HG03521 (cell line): ENCODE results near the gene TMCO4.
A peak's percentile ranks its signal among the peaks of the same experiment; 100 is the strongest.

Source experiments
- ATAC-seq: cut with Tn5 transposase; IDR thresholded peaks from one replicate; pipeline ENCODE4 v1.9.1; 2021; ENCODE audit warnings: mild to moderate bottlenecking, moderate library complexity; ENCODE audit not compliant: unreplicated experiment

Gene TMCO4

DNA sequence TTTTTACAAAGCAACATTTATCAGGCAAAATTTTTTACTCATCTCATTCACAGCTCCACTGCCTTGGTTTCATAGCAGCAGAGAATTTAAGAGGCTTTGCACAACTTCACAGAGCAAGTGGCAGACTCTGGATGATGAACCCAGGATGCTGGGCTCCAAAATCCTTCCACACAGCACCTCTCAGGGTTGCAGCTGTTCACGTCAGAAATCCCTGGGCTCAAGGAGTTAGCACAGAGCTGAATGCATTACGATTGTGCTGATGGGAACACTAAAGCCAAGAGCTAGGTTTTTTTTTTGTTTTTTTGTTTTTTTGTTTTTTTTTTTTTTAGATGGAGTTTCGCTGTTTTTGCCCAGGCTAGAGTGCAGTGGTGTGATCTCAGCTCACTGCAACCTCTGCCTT is 137.4 kb downstream of the TMCO4 start:
- no peak for ATAC-seq

DNA sequence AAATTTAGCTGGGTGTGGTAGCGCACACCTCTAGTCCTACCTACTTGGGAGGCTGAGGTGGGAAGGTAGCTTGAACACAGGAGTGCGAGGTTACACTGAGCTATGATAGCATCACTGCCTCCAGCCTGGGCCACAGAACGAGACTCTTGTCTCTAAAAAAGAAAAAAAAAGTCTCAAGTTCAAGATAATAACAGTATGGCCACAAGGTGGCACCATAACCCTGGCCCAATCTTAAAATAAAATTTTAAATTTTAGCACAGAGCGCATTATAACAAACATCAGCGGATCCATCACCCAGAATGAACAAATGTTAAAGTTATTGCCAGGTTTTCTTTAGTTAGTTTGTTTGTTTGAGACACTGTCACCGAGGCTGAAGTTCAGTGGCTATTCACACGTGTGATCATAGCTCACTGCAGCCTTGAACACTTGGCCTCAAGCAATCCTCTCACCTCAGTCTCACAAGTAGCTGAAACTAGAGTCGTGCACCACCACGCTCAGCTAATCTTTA is 137.9 kb downstream of the TMCO4 start:
- ATAC-seq: no peak

DNA sequence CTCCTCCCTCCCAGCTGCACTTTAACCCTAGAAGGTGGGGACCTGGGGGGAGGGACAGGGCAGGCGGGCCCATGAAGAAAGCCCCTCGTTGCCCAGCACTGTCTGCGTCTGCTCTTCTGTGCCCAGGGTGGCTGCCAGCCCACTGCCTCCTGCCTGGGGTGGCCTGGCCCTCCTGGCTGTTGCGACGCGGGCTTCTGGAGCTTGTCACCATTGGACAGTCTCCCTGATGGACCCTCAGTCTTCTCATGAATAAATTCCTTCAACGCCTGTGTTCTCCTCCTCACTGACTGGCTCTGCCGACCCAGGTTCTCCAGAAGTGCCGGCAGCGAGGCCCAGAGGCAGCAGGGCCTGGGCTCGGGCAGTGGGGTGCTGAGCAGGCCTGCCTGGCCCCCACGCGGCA is 141.5 kb downstream of the TMCO4 start:
- no peak for ATAC-seq

DNA sequence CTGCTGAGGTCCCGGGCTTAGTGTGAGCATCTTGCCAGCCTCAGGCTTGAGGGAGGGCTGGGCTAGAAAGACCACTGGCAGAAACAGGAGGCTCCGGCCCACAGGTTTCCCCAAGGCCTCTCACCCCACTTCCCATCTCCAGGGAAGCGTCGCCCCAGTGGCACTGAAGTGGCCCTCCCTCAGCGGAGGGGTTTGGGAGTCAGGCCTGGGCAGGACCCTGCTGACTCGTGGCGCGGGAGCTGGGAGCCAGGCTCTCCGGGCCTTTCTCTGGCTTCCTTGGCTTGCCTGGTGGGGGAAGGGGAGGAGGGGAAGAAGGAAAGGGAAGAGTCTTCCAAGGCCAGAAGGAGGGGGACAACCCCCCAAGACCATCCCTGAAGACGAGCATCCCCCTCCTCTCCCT is 142.2 kb downstream of the TMCO4 start:
- ATAC-seq: no peak

DNA sequence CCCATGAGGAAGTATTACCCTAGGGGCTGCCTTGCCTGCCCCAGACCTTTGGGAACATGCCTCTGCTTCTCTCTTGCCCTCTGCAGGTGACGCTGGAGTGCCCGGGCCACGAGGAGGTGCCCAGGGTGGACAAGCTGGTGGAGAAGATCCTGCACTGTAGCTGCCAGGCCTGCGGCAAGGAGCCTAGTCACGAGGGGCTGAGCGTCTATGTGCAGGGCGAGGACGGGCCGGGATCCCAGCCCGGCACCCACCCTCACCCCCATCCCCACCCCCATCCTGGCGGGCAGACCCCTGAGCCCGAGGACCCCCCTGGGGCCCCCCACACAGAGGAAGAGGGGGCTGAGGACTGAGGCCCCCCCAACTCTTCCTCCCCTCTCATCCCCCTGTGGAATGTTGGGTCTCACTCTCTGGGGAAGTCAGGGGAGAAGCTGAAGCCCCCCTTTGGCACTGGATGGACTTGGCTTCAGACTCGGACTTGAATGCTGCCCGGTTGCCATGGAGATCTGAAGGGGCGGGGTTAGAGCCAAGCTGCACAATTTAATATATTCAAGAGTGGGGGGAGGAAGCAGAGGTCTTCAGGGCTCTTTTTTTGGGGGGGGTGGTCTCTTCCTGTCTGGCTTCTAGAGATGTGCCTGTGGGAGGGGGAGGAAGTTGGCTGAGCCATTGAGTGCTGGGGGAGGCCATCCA is 142.8 kb downstream of the TMCO4 start:
- no peak for ATAC-seq

DNA sequence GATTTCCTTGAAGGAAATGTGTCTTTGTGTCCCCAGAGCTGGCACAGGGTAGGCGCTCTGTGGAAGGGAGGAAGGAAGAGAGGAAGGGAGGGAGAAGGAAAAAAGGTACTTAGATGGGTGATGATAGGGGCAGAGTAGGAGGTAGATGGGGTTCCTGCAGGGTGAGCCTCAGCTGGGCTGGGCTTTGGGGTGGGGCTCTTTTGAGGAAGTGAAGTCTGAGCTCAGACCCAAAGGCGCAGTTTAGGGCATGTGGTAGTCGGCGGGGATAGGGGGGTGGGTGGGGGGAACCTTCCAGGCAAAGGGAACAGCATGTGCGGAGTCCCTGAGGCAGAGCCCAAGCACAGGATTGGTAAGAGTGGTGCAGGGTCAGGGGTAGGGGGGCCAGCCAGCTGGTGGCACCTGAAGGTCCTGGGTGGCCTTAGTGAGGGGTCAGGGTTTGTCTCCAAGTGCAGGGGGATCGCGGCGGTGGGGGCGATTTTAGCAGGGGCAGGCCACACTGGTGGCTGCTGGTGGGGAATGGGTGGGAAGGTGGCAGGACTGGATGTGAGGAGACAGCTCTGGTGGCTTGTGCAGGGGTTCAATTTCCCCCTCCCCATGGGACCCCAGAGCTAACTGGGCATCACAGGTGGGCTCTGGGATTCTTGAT is 143.5 kb downstream of the TMCO4 start:
- ATAC-seq: no peak

DNA sequence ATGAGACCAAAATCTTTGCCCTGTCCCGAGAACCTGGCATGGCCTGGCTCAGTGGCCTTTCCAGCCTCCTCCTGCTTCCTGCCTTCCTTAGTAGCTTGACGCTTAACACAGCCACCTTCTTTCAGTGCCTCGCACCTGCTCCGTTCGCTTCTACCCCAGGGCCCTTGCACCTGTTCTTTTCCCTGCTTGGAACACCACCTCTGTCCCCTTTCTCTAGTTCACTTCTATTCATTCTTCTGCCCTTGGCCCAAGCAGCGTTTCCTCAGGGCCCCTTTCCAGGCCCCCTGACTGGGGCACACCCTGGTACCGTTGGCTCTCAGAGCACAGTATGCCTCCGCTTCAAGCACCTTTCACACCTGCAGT is 144.0 kb downstream of the TMCO4 start:
- ATAC-seq: no peak

DNA sequence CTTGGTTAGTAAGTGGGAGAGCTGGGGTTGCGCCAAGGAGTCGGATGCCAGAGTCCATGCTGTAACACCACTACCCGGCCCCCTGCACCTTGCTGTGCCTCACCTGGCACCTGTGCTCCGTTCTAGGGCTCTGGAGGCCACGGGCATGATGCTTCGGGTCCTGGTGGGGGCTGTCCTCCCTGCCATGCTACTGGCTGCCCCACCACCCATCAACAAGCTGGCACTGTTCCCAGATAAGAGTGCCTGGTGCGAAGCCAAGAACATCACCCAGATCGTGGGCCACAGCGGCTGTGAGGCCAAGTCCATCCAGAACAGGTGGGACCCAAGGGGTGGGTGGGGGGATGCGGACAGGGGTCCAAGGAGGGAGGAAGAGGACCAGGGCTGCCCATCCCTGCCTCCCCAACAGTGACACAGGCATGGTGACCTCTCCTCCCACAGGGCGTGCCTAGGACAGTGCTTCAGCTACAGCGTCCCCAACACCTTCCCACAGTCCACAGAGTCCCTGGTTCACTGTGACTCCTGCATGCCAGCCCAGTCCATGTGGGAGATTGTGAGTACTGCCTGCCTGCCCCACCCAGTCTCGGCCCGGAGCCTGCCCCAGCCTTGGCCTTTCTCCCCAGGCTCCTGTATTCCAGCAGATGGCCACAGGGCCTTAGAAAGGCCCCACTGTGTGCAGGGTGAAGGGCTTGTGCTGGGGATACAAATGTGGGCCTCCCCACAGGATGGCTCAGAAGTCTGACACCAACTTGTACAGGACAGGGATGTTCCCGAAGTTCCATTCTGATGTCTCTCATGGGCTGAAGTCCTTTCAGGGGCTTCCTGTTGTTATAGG is 144.6 kb downstream of the TMCO4 start:
- no peak for ATAC-seq

DNA sequence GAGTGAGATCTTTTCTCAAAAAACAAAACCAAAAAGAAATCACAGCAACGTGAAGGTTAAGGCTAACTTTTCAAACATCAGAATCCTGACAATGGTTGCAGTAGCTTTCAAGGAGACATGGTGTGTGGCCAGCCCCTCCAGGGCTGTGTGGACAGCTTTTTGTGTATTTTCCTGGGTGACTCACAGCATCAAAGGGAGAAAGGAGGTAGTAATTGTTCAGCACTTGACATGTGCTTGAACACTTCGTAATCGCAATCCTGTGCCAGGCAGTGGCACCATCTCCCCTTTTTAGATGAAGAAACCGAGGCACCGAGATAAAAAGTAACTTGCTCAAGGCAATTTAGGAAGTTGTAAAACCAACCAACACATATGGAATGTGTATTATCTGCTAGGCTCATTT is 145.3 kb downstream of the TMCO4 start:
- ATAC-seq: no peak

DNA sequence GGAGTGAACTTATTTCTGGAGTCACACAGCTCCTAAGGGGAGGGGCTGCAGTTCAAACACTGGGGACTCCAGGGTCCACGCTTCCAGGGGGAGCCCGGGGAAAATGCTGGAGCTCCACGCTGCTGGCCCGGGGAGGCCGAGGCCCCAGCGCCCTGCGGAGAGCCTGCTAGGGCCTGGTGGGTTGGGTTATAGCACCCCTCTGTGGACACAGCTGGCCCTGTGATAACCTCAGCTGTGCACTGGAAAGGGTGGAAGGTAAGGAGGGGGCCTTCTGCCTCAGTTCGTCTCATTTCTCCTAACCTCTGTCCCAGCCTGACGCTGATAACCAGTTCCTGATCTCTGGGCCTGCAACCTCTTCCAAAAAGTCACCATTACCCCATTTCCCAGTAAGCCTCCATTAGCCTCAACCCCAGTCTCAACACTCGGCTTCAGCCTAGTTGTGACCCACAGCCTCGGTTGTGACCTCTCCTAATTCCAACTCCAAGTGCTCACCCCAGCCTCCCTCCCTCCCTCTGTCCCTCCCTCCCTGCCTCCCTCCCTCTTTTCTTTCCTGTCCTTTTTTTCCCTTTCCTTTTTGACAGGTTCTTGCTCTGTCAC is 148.5 kb downstream of the TMCO4 start:
- ATAC-seq: no peak

DNA sequence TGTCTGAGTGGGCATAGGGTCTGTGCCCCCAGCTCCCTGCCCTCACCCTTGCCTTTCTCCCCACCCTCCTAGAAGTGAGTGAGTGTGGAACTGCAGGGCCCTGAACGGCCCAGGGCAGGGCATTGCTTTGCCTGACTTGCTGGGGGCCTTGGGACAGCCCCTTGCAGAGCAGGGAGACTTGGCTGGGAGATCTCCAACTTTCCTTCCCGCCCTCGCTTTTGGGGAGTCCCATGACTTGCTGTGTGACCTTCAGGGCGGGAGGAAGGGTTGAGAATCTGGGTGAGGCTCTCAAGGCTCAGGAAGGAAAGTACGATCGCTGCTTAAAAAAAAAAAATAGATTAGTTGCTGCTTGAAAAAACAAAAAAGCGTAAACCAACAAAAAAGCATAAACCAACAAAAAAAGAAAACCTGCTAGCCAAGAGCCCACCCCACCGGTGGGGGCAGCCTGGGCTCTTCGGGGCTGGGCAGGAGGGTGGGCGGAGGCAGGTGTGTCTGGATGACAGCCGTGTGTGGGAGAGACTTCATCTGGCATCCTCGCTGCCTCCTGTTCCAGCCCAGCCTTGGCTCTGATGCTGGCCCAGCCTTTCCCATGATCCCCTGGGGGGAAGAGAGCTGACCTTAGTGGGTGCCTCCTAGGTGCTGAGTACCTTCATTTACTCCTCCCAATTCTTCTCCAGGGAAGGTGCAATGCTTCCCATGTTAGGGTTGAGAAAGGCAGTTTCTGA is 149.1 kb downstream of the TMCO4 start:
- ATAC-seq: no peak

DNA sequence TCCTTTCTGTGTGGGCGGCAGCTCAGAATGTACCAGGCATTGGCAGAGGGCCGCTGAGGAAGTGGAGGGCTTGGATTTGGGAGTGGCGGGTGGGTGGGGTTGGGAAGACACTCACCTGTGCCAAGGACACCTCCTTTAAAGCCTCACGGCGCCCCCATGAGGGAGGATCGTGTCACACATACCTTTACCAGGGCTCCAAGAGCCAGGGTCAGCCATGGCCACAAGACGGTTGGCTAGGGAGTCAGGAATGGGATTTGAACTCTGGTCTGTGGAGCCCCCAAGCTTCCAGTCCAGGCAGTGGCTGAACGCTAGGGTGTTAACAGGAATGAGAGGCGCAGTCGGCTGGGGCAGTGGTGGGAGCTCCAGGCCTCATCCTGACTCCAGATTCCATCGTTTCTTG is 151.0 kb downstream of the TMCO4 start:
- no peak for ATAC-seq

DNA sequence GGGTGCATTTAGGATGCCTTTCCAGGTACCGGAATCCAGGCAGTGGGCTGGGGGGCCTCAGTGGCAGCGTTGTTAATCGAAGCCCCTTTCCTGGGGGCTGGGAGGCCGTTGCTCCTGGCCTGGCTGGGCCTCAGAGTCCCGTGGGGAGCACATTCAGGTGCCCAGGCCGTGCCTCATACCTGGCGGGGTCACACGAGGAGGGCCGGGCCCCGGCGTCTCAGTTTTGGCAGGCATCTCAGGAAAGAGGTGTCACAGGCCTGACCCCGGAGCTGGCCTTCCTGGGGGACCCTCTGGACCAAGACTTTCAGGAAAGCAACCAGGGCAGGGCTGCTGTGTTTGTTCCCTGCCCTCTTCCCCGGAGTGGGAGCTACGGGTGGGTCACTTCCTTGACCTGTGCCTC is 151.5 kb downstream of the TMCO4 start:
- ATAC-seq: no peak

DNA sequence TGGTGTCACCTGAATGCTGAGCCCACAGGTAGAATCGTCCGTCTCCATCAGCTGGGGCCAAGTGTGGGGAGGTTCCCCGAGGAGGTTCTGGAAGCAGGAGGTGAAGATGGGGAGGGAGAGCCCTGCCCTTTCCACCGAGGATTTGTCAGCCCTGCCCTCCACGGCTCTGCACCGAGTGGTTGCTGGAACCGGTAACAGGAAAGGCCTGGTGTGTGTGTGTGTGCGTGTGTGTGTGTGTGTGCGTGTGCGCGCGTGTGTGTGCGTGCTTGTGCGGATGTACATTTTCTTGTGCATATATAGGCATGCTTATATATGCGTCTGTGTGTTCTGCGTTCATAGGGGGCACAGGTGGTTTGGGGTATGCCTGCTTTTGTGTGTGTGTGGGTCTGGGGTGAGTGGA is 152.1 kb downstream of the TMCO4 start:
- ATAC-seq: no peak

DNA sequence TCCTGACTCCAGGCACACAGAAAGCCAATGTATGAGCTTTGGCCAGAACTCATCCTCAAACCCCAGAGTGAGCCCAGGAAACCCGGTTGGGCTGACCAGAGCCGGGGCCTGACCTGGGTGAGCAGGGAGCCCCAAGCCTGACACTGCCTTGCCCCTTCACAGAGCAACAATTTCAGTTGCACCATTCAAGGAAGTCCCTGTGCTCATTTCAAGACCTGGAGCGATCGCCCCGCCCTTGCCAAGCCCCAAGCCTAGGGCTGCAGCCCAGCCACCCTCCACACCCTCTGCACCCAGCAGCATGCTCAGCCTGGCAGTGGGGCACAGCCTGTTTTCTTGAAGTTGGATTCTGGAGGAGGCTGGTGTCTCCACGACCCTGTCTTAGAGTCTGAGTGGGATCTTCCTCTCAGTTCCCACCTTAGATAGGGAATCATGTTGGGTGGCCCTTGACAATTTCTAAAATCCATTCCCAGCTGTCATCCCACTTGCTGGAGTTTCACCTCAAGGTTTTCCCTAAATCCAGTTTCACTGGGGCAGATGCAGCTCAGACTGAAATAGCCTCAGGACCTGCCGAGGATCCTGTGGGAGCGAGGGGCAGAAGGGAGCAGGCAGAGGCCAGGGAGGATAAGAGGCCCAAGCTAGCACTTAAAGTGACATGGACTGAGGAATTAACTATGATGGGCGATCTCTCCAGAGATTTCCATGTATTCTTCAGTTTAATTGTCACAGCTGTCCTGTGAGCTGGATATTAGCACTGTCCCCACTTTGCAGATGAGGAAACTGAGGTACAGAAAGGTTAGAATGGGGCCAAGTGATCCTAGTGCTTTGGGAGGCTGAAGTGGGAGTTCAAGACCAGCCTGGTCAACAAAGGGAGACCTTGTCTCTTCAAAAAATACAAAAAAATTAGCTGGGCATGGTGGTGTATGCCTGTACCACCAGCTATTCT is 153.1 kb downstream of the TMCO4 start:
- ATAC-seq: no peak

DNA sequence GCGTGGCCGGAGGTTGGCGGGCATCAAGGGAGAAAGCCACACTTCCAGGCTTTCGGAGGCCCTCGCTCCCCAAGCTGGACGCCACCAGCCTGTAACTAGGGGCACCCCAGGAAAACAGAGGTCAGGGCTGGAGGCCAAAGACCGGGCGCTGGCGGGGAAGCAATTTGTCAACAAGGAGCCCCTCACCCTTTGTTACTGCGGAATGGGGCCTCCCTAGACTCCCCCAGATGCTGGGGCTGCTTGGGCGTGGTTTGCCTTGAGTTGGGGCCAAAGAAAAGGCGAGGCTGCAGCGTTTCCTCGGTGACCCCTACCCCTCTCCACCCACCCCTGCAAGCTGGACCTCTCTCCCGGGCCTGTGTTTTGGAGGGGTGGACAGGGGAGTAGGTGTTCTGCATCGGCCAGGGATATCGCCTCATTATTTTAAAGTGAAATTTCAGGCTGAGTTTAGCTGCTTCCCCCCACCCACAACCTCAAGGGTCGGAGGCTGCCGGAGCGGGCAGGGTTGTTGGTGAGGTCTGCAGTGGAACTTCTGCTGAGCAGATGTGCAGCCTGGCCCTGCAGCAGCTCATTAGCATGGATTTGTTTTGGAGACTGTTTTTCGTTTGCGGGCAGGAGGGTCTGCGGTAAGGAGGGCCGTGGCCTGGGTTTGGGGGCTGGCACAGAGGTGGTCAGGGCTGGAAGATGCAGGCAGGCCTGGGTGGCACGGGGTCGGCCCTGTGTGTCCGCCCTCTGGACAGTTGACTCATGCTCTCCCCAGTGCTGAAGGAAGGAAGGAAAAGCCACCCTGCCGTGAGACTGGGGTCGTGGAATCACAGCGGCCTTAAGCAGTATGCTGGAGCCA is 154.1 kb downstream of the TMCO4 start:
- no peak for ATAC-seq

DNA sequence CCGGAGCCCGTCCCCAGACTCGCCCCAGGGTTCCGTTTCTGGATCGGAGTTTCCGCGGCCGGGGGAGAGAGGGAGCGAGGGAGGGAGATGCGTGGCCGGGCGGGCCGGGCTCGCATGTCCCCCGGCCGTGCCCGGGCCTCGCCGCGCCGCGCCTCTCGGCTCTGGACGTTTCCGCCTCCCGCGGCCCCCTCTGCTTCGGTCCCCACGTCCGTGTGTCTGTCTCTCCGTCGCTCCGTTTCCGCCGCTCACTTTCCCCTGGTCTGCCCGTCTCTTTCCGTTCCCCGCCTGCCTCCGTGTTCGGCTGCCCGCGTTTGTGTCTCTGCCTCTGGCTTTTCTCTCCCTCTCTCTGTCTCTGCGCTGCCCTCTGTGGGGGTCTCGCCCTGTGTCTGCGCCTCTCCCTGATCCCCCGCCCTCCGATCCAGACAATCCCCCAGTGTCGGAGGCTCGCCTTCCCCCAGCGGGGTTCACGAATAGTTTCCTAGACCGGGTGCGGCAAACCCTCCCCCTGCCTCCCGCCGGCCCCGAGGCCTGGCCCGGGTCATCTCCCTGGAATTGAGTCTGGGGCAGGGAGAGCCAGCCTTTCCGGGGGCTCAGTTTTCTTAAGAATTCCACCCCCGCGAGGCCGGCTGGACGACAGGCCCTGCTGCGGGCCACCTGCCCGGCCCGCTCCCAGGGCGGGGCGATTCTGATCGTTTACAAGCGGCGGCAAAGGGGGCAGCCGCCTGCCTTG is 154.9 kb downstream of the TMCO4 start:
- no peak for ATAC-seq

DNA sequence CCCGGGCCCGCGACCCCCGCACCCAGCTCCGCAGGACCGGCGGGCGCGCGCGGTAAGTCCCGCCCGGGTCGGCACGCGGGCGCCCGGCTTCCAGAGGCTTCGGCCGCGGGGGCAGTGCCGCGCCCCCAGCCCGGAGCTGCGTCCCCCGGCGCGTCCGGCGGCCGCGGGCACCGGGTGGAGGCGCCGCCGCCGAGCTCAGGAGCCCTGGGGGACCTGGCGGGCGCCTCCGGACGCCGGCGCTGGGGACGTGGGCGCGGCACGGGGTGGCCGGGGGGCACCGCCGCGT is 155.4 kb downstream of the TMCO4 start:
- peak; percentile 24 for ATAC-seq
